ENCODE data around the gene BCL2L11. TPM values are rescaled to one million over a fixed set of nuclear protein-coding genes. Genes with fewer than 3 reads are reported as not detected.

The BCL2L11 gene
- total RNA-seq, 1 donor from 2014 or later = 24.5 TPM

- peaks cover 48% of the 10 kb centered on the region for H3K36me3 Mint-ChIP-seq
- H3K27me3 Mint-ChIP-seq (ENCODE audit: low read depth) = no peaks in the 10 kb centered on the region
- DNase-seq (ENCODE audit: low spot score in 2 of 2, unreplicated experiment in 2 of 2) = no peak
- peaks cover 11% of the 10 kb centered on the region for H3K9me3 Mint-ChIP-seq
- no peak overlapping the region for H3K27ac Mint-ChIP-seq
- TF ChIP-seq CTCF (IDR thresholded peaks at IDR 0.05; ENCODE audit: unreplicated experiment) = no peak
- no peak overlapping the region for H3K4me3 Mint-ChIP-seq
- peaks cover 24% of the 10 kb centered on the region for H3K4me1 Mint-ChIP-seq
Observed at GRCh38 chr2:111133603-111134002, 12.9 kb downstream of the BCL2L11 start.

GRCh38 chr2:111134055-111134454 lies 13.3 kb downstream of the BCL2L11 start:
- TF ChIP-seq CTCF (IDR thresholded peaks at IDR 0.05; ENCODE audit: unreplicated experiment) = peak; percentile 69
- H3K36me3 Mint-ChIP-seq = peaks cover 45% of the 10 kb centered on the region

GRCh38 chr2:111135237-111135909 lies 14.7 kb downstream of the BCL2L11 start:
- no peak for TF ChIP-seq CTCF (IDR thresholded peaks at IDR 0.05; ENCODE audit: unreplicated experiment)
- H3K27ac Mint-ChIP-seq = no peak overlapping the region
- peaks cover 10% of the 10 kb centered on the region for H3K9me3 Mint-ChIP-seq
- no peaks in the 10 kb centered on the region for H3K27me3 Mint-ChIP-seq (ENCODE audit: low read depth)
- peaks cover 40% of the 10 kb centered on the region for H3K36me3 Mint-ChIP-seq
- H3K4me1 Mint-ChIP-seq = peaks cover 25% of the 10 kb centered on the region
- no peak overlapping the region for H3K4me3 Mint-ChIP-seq
- DNase-seq (ENCODE audit: low spot score in 2 of 2, unreplicated experiment in 2 of 2) = no peak

More at GRCh38 chr2:111134055-111134454, 13.3 kb downstream of the BCL2L11 start:
- H3K9me3 Mint-ChIP-seq = peaks cover 11% of the 10 kb centered on the region
- H3K4me3 Mint-ChIP-seq = no peak overlapping the region
- no peak overlapping the region for H3K27ac Mint-ChIP-seq
- H3K4me1 Mint-ChIP-seq = peaks cover 24% of the 10 kb centered on the region
- no peak for DNase-seq (ENCODE audit: low spot score in 2 of 2, unreplicated experiment in 2 of 2)
- no peaks in the 10 kb centered on the region for H3K27me3 Mint-ChIP-seq (ENCODE audit: low read depth)

- peaks cover 40% of the 10 kb centered on the region for H3K36me3 Mint-ChIP-seq
- peaks cover 7% of the 10 kb centered on the region for H3K9me3 Mint-ChIP-seq
- no peak overlapping the region for H3K27ac Mint-ChIP-seq
- H3K4me1 Mint-ChIP-seq = peaks cover 23% of the 10 kb centered on the region
- no peak for TF ChIP-seq CTCF (IDR thresholded peaks at IDR 0.05; ENCODE audit: unreplicated experiment)
- no peak overlapping the region for H3K4me3 Mint-ChIP-seq
- no peaks in the 10 kb centered on the region for H3K27me3 Mint-ChIP-seq (ENCODE audit: low read depth)
- no peak for DNase-seq (ENCODE audit: low spot score in 2 of 2, unreplicated experiment in 2 of 2)
Observed at GRCh38 chr2:111135910-111136297, 15.2 kb downstream of the BCL2L11 start.

- no peak for TF ChIP-seq CTCF (IDR thresholded peaks at IDR 0.05; ENCODE audit: unreplicated experiment)
- H3K4me1 Mint-ChIP-seq = peaks cover 3% of the 10 kb centered on the region
- peaks cover 31% of the 10 kb centered on the region for H3K36me3 Mint-ChIP-seq
- peaks cover 7% of the 10 kb centered on the region for H3K9me3 Mint-ChIP-seq
- H3K27ac Mint-ChIP-seq = no peak overlapping the region
- no peak overlapping the region for H3K4me3 Mint-ChIP-seq
- no peak for DNase-seq (ENCODE audit: low spot score in 2 of 2, unreplicated experiment in 2 of 2)
- no peaks in the 10 kb centered on the region for H3K27me3 Mint-ChIP-seq (ENCODE audit: low read depth)
Observed at GRCh38 chr2:111138839-111139238, 18.1 kb downstream of the BCL2L11 start.

Data from mesothelial cell of epicardium (in vitro differentiated cells).